HEK293 (cell line): ENCODE results near the gene GSTM4.
"Not testable (repeated sequence)": the region's sequence is repeated elsewhere in the genome, so short reads cannot be mapped to it uniquely, and the experiment has no call there.

Experiments used
- ZFHX2 ChIP-seq: fragments of 450-650 bp; formaldehyde crosslinking; conservative IDR thresholded peaks from 2 replicates; pipeline ENCODE4 v1.5.1; 2016; ENCODE audit warnings: missing biosample characterization, missing genetic modification characterization
- ZNF174 ChIP-seq: fragments of 450-650 bp; formaldehyde crosslinking; IDR thresholded peaks from 2 replicates; pipeline ENCODE4 v1.5.0; 2017; ENCODE audit warnings: missing biosample characterization, mild to moderate bottlenecking, missing genetic modification characterization
- ZNF248 ChIP-seq: fragments of 450-650 bp; formaldehyde crosslinking; IDR thresholded peaks from 2 replicates; pipeline ENCODE4 v1.5.1; 2017; ENCODE audit warnings: missing biosample characterization, missing genetic modification characterization
- ZNF660 ChIP-seq: fragments of 450-650 bp; IDR thresholded peaks from 2 replicates; pipeline ENCODE4 v1.5.1; 2018; ENCODE audit warnings: missing biosample characterization, mild to moderate bottlenecking, missing genetic modification characterization
- TF ChIP-seq, protein P1 (sequence below): fragments of 450-650 bp; formaldehyde crosslinking; IDR thresholded peaks from 2 replicates; pipeline ENCODE4 v1.5.1; 2016; ENCODE audit warnings: missing biosample characterization, missing genetic modification characterization

DNA sequence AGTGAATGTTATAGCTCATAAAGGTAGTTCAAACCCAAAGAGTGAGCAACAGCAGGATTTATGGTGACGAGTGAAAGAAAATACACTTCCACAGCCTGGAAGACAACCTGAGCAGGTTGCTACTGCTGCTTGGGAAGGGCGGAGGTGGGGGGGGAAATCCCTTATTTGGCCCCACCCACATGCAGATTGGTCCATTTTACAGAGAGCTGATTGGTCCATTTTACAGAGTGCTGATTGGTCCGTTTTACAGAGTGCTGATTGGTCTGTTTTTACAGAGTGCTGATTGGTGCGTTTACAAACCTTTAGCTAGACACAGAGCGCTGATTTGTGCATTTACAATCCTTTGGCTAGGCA lies 14.0 kb downstream of the GSTM4 start:
- not testable (repeated sequence) for TF ChIP-seq ZNF174, ZNF660, ZNF248, ZFHX2 (tag by site-specific recombination)
- TF ChIP-seq, protein P1, sequence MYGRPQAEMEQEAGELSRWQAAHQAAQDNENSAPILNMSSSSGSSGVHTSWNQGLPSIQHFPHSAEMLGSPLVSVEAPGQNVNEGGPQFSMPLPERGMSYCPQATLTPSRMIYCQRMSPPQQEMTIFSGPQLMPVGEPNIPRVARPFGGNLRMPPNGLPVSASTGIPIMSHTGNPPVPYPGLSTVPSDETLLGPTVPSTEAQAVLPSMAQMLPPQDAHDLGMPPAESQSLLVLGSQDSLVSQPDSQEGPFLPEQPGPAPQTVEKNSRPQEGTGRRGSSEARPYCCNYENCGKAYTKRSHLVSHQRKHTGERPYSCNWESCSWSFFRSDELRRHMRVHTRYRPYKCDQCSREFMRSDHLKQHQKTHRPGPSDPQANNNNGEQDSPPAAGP (tag by site-specific recombination) = not testable (repeated sequence)
